Natural killer cell treated with Interleukin-12 subunit alpha and Interleukin-12 subunit beta and Interleukin-15 and Interleukin-18, amount 100 ng/mL, for 72 hours (primary cell): Measurements from ENCODE around the gene SH3YL1. TPM values are rescaled to one million over a fixed set of nuclear protein-coding genes. Genes with fewer than 3 reads are reported as not detected.

Experiments used
- ATAC-seq, 2 donors: fragments of 150-1000 bp; cut with Tn5 transposase in 1 of 2; sonication (Bioruptor Pico), chemical (Tn5 transposase) in 1 of 2; 2 replicates each; pipeline ENCODE4 v1.10.0; 2021
- DNase-seq: peaks from one replicate; pipeline ENCODE4 v3.0.0; 2022; ENCODE audit warnings: low spot score
- H3K27ac Mint-ChIP-seq, 2 donors: 1 replicate in 1 of 2; 2 replicates in 1 of 2; pipeline ENCODE4 v1.8.0; 2022; ENCODE audit warnings: mixed read lengths in 2 of 2, mild to moderate bottlenecking in 1 of 2, moderate library complexity in 1 of 2
- H3K27me3 Mint-ChIP-seq, 2 donors: 1 replicate in 1 of 2; 2 replicates in 1 of 2; pipeline ENCODE4 v1.8.0; 2022; ENCODE audit warnings: mixed read lengths in 2 of 2
- H3K36me3 Mint-ChIP-seq: one replicate; pipeline ENCODE4 v1.8.0; 2022; ENCODE audit warnings: mixed read lengths
- H3K4me1 Mint-ChIP-seq, 2 donors: 1 replicate in 1 of 2; 2 replicates in 1 of 2; pipeline ENCODE4 v1.8.0; 2022; ENCODE audit warnings: low read depth in 2 of 2, mixed read lengths in 2 of 2, mild to moderate bottlenecking in 1 of 2
- H3K4me3 Mint-ChIP-seq: one replicate; pipeline ENCODE4 v1.8.0; 2022; ENCODE audit warnings: mixed read lengths
- H3K9me3 Mint-ChIP-seq: 2 replicates; pipeline ENCODE4 v1.8.0; 2022; ENCODE audit warnings: mixed read lengths
- total RNA-seq, 2 donors: library from RNA; stranded (reverse); gene quantifications; one replicate each; pipeline ENCODE4 v1.2.3, GENCODE V29; 2022

Gene SH3YL1
- total RNA-seq, 2 donors from 2014 or later, result 15.4 to 17.5 TPM

GRCh38 chr2:257842-258241 lies 6.0 kb downstream of the SH3YL1 start:
- DNase-seq, result no peak
- no peak for ATAC-seq
- Mint-ChIP-seq H3K4me3 (no peak overlapping the region), H3K9me3 (no peaks in the 10 kb centered on the region), H3K27me3 (no peaks in the 10 kb centered on the region), H3K4me1 (no peaks in the 10 kb centered on the region), H3K27ac (no peak overlapping the region), H3K36me3 (peaks cover 5% of the 10 kb centered on the region)

- Mint-ChIP-seq H3K4me3 (no peak overlapping the region), H3K9me3 (no peaks in the 10 kb centered on the region), H3K27me3 (no peaks in the 10 kb centered on the region), H3K27ac (no peak overlapping the region), H3K4me1 (no peaks in the 10 kb centered on the region), H3K36me3 (peaks cover 5% of the 10 kb centered on the region)
- ATAC-seq (no peak), DNase-seq (no peak)
Observed at GRCh38 chr2:257429-257828, 6.4 kb downstream of the SH3YL1 start.

- Mint-ChIP-seq H3K9me3 (no peaks in the 10 kb centered on the region), H3K4me3 (no peak overlapping the region), H3K27ac (no peak overlapping the region), H3K36me3 (peaks cover 5% of the 10 kb centered on the region), H3K27me3 (no peaks in the 10 kb centered on the region), H3K4me1 (no peaks in the 10 kb centered on the region)
- no peak for ATAC-seq
- no peak for DNase-seq
Observed at GRCh38 chr2:256094-256493, 7.7 kb downstream of the SH3YL1 start.

GRCh38 chr2:255195-255594 lies 8.6 kb downstream of the SH3YL1 start:
- Mint-ChIP-seq H3K9me3 (no peaks in the 10 kb centered on the region), H3K27ac (no peak overlapping the region), H3K36me3 (peaks cover 5% of the 10 kb centered on the region), H3K27me3 (no peaks in the 10 kb centered on the region), H3K4me3 (no peak overlapping the region), H3K4me1 (no peaks in the 10 kb centered on the region)
- ATAC-seq (no peak), DNase-seq (no peak)

- no peaks in the 10 kb centered on the region for H3K4me1 Mint-ChIP-seq
- DNase-seq, result no peak
- no peak overlapping the region for H3K4me3 Mint-ChIP-seq
- no peaks in the 10 kb centered on the region for H3K27me3 Mint-ChIP-seq
- ATAC-seq, result no peak
- no peak overlapping the region for H3K27ac Mint-ChIP-seq
- H3K36me3 Mint-ChIP-seq, result peaks cover 5% of the 10 kb centered on the region
- H3K9me3 Mint-ChIP-seq, result no peaks in the 10 kb centered on the region
Observed at GRCh38 chr2:254241-254640, 9.6 kb downstream of the SH3YL1 start.

GRCh38 chr2:253202-253638 lies 10.6 kb downstream of the SH3YL1 start:
- H3K4me3 Mint-ChIP-seq, result no peak overlapping the region
- DNase-seq, result no peak
- no peaks in the 10 kb centered on the region for H3K9me3 Mint-ChIP-seq
- H3K27me3 Mint-ChIP-seq, result no peaks in the 10 kb centered on the region
- peaks cover 1% of the 10 kb centered on the region for H3K36me3 Mint-ChIP-seq
- no peak for ATAC-seq
- H3K27ac Mint-ChIP-seq, result no peak overlapping the region
- no peaks in the 10 kb centered on the region for H3K4me1 Mint-ChIP-seq

GRCh38 chr2:252001-252602 lies 11.7 kb downstream of the SH3YL1 start:
- Mint-ChIP-seq H3K27me3 (no peaks in the 10 kb centered on the region), H3K27ac (no peak overlapping the region), H3K9me3 (no peaks in the 10 kb centered on the region), H3K4me3 (no peak overlapping the region), H3K36me3 (no peaks in the 10 kb centered on the region), H3K4me1 (no peaks in the 10 kb centered on the region)
- DNase-seq (no peak), ATAC-seq (no peak)

GRCh38 chr2:249538-250042 lies 14.2 kb downstream of the SH3YL1 start:
- Mint-ChIP-seq H3K27me3 (no peaks in the 10 kb centered on the region), H3K36me3 (no peaks in the 10 kb centered on the region), H3K27ac (no peak overlapping the region), H3K9me3 (no peaks in the 10 kb centered on the region), H3K4me1 (peaks cover 8 to 12% of the 10 kb centered on the region in 2 donors), H3K4me3 (no peak overlapping the region)
- ATAC-seq (no peak), DNase-seq (no peak)

- Mint-ChIP-seq H3K36me3 (no peaks in the 10 kb centered on the region), H3K4me3 (no peak overlapping the region), H3K27me3 (no peaks in the 10 kb centered on the region), H3K27ac (no peak overlapping the region), H3K9me3 (no peaks in the 10 kb centered on the region), H3K4me1 (peaks cover 10 to 18% of the 10 kb centered on the region in 2 donors)
- ATAC-seq, result no peak
- no peak for DNase-seq
Observed at GRCh38 chr2:248724-249123, 15.1 kb downstream of the SH3YL1 start.

- Mint-ChIP-seq H3K36me3 (peaks cover 10% of the 10 kb centered on the region), H3K4me3 (no peak overlapping the region), H3K4me1 (peaks cover 18 to 22% of the 10 kb centered on the region in 2 donors), H3K9me3 (no peaks in the 10 kb centered on the region), H3K27me3 (no peaks in the 10 kb centered on the region), H3K27ac (no peak overlapping the region)
- ATAC-seq (peak in 1 of 2 donors; percentile 20), DNase-seq (no peak)
Observed at GRCh38 chr2:246489-247144, 17.2 kb downstream of the SH3YL1 start.

- Mint-ChIP-seq H3K9me3 (no peaks in the 10 kb centered on the region), H3K4me1 (peaks cover 26 to 29% of the 10 kb centered on the region in 2 donors), H3K36me3 (peaks cover 25% of the 10 kb centered on the region), H3K4me3 (peak overlapping the region; percentile 18), H3K27me3 (no peaks in the 10 kb centered on the region), H3K27ac (peak overlapping the region; percentile 24 to 64)
- DNase-seq (no peak), ATAC-seq (peak; percentile 83 to 88)
Observed at GRCh38 chr2:244547-244946, 19.3 kb downstream of the SH3YL1 start.

GRCh38 chr2:238869-239268 lies 25.0 kb downstream of the SH3YL1 start:
- Mint-ChIP-seq H3K27me3 (no peaks in the 10 kb centered on the region), H3K4me3 (peak overlapping the region; percentile 68), H3K4me1 (peaks cover 38 to 46% of the 10 kb centered on the region in 2 donors), H3K9me3 (no peaks in the 10 kb centered on the region), H3K36me3 (peaks cover 25% of the 10 kb centered on the region), H3K27ac (peak overlapping the region; percentile 13 to 50)
- no peak for DNase-seq
- peak in 1 of 2 donors; percentile 56 for ATAC-seq

- peak overlapping the region; percentile 13 to 50 for H3K27ac Mint-ChIP-seq
- H3K4me1 Mint-ChIP-seq, result peaks cover 34 to 42% of the 10 kb centered on the region in 2 donors
- H3K9me3 Mint-ChIP-seq, result no peaks in the 10 kb centered on the region
- ATAC-seq (peak in 1 of 2 donors; percentile 64), DNase-seq (no peak)
- peaks cover 25% of the 10 kb centered on the region for H3K36me3 Mint-ChIP-seq
- H3K27me3 Mint-ChIP-seq, result no peaks in the 10 kb centered on the region
- peak overlapping the region; percentile 68 for H3K4me3 Mint-ChIP-seq
Observed at GRCh38 chr2:238431-238830, 25.4 kb downstream of the SH3YL1 start.

GRCh38 chr2:237878-238277 lies 26.0 kb downstream of the SH3YL1 start:
- ATAC-seq (peak; percentile 96 to 97), DNase-seq (peak; percentile 78)
- H3K4me3 Mint-ChIP-seq, result peak overlapping the region; percentile 68
- peak overlapping the region; percentile 13 to 50 for H3K27ac Mint-ChIP-seq
- no peaks in the 10 kb centered on the region for H3K27me3 Mint-ChIP-seq
- no peaks in the 10 kb centered on the region for H3K9me3 Mint-ChIP-seq
- peaks cover 21% of the 10 kb centered on the region for H3K36me3 Mint-ChIP-seq
- peaks cover 34 to 37% of the 10 kb centered on the region in 2 donors for H3K4me1 Mint-ChIP-seq
